Dermis lymphatic vessel endothelial cell (primary cell): Measurements from ENCODE around the gene FGF4. TPM values are rescaled to one million over a fixed set of nuclear protein-coding genes. Genes with fewer than 3 reads are reported as not detected.

Source experiments
- total RNA-seq: library from RNA; depleted of rRNA; stranded (reverse); fragments of >200 nt; gene quantifications from 2 replicates; pipeline ENCODE4 v1.2.1, GENCODE V29; 2014

The FGF4 gene, protein sequence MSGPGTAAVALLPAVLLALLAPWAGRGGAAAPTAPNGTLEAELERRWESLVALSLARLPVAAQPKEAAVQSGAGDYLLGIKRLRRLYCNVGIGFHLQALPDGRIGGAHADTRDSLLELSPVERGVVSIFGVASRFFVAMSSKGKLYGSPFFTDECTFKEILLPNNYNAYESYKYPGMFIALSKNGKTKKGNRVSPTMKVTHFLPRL
- not detected in 2 replicates for total RNA-seq

DNA sequence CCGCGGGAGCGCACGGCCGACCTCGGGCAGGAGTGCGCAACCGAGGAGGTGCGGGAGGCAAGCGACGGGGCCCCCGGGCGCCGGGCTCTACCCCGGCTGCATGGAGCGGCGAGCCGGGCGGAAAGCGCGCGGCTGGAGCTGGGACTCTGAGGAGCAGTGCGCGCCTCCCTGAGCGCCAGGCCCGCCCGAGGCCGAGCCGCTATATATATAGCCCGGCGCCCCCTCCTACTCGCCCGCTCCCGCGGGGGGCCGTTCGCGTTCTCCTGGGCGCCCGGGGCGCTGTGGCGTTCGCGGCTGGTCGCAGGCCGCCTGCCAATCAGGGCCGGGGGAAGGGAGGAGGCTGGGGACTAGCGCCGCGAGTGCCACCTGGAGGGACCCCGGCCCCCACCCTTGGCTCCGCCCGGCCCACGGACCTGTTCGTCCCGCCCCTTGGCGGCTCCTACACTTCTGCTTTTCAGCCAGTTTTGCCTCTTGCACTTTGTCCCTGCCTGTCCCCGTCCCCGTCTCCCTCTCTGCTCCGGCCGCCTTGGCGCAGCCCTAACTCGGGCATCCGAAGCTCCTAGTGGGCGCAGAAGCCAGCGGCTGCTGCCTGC is at the start of gene FGF4:
Gene FGF4 (minus strand): TSS at position 179 of the 593 bp plus-strand sequence. CDS start 257 bp downstream, outside the sequence.

DNA sequence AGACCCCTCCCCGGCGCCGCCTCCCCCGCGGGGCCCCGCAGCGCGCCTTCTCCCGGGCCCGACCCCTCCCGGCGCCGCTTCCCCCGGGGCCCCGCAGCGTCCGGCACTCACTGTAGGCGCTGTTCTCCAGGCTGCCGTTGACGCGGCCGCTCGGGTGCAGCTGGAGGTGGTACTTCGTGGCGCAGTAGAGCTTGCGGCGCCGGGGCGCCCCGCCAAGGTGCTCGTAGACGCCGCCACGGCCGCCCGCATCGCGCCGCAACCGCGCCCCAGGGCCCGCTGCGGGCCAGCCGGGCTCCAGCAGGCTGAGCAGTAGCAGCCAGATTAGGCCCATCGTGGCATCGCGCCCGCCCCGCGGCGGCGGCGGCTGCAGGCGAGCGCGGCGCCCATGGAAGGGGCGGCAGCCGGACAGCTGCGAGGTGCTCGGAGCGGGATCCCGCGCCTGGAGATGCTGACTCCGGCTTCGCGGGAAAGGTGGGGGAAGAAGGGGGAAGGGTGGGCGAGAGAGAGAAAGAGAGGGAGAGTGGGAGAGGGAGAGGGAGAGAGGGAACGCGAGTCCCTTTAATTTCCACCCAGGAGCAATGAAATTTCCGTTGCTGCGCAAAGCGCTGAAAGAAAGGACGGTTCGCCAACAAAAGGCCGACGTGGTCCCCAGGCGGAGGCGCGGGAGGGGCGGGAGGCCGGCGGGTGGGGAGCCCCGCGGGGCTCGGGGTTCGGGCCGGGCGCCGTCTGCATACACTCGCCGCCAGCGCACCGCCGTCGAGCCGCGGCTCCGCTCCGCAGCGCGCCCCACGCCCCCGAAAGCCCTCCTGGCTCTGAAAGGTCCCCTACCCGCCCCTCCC is 43.7 kb upstream of the FGF4 start, which contains the start of gene FGF3:
Gene FGF3 (minus strand): TSS at position 814 of the 839 bp plus-strand sequence. CDS start 483 bp downstream, at position 331.

Other genes with a start within 250 kb of the FGF4 start
- 116 and 372 TPM in 2 replicates for gene CCND1, start 134.2 kb downstream of the FGF4 start, total RNA-seq
- gene LTO1, start 100.0 kb downstream of the FGF4 start, total RNA-seq: 11.2 and 12.6 TPM in 2 replicates
- gene FGF19, start 71.3 kb downstream of the FGF4 start, total RNA-seq: not detected in 2 replicates
- gene FGF3, start 44.1 kb upstream of the FGF4 start, total RNA-seq: not detected in 2 replicates